ENCODE measurements around the gene LSAMP.
"Not testable (repeated sequence)": the region's sequence is repeated elsewhere in the genome, so short reads cannot be mapped to it uniquely, and the experiment has no call there.

The LSAMP gene

DNA sequence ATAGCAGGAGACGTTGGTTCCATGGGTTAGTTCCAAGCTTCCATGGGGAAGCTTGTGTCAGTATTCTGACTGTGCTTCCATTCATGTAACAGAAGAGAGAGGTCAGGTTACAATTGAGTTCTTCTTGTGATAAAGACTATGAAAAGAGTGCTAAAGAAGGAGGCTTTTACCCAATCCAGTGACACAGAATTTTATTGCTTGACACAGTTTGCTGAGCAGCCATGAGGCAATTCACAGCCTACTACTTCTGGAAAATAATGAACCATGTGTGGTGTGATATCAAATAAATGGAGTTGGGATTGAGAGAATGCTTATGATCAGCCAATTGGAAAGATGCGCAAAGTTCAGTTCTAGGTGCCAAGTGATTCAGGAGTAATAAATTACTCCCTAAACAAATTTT lies 233.4 kb downstream of the LSAMP start:
- Histone ChIP-seq H3K9ac (ENCODE audit: low read length) (no peak overlapping the region), H3K4me1 (ENCODE audit: low read length) (no peaks in the 10 kb centered on the region)

DNA sequence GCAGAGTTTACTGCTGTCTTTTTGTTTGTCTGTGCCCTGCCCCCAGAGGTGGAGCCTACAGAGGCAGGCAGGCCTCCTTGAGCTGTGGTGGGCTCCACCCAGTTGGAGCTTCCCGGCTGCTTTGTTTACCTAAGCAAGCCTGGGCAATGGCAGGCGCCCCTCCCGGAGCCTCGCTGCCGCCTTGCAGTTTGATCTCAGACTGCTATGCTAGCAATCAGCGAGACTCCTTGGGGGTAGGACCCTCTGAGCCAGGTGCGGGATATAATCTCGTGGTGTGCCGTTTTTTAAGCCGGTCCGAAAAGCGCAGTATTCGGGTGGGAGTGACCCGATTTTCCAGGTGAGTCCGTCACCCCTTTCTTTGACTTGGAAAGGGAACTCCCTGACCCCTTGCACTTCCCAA lies 236.5 kb downstream of the LSAMP start:
- not testable (repeated sequence) for H3K27ac ChIP-seq (ENCODE audit: low read length); H2AFZ ChIP-seq (ENCODE audit: low read depth, low read length); H3K9ac ChIP-seq (ENCODE audit: low read length); H3K9me3 ChIP-seq (ENCODE audit: insufficient read depth, low read length); H3K27me3 ChIP-seq (ENCODE audit: low read depth, low read length); H4K20me1 ChIP-seq (ENCODE audit: insufficient read depth, low read length); H3K4me2 ChIP-seq (ENCODE audit: low read length); H3K4me1 ChIP-seq (ENCODE audit: low read length); H3K79me2 ChIP-seq (ENCODE audit: low read length); H3K36me3 ChIP-seq (replicated peaks; ENCODE audit: low read depth, low read length); H3K4me3 ChIP-seq (ENCODE audit: low read length)

More for the DNA sequence above, 233.4 kb downstream of the LSAMP start:
- Histone ChIP-seq H2AFZ (ENCODE audit: low read depth, low read length) (no peak overlapping the region), H3K9me3 (ENCODE audit: insufficient read depth, low read length) (no peaks in the 10 kb centered on the region), H3K36me3 (replicated peaks; ENCODE audit: low read depth, low read length) (no peaks in the 10 kb centered on the region), H3K4me3 (ENCODE audit: low read length) (no peak overlapping the region), H3K27ac (ENCODE audit: low read length) (no peak overlapping the region), H3K27me3 (ENCODE audit: low read depth, low read length) (no peaks in the 10 kb centered on the region), H3K4me2 (ENCODE audit: low read length) (no peak overlapping the region), H3K79me2 (ENCODE audit: low read length) (no peaks in the 10 kb centered on the region), H4K20me1 (ENCODE audit: insufficient read depth, low read length) (no peaks in the 10 kb centered on the region)
- no peak for TF ChIP-seq EZH2phosphoT487 (IDR thresholded peaks at IDR 0.05; ENCODE audit: low read depth)
- TF ChIP-seq, protein P1, sequence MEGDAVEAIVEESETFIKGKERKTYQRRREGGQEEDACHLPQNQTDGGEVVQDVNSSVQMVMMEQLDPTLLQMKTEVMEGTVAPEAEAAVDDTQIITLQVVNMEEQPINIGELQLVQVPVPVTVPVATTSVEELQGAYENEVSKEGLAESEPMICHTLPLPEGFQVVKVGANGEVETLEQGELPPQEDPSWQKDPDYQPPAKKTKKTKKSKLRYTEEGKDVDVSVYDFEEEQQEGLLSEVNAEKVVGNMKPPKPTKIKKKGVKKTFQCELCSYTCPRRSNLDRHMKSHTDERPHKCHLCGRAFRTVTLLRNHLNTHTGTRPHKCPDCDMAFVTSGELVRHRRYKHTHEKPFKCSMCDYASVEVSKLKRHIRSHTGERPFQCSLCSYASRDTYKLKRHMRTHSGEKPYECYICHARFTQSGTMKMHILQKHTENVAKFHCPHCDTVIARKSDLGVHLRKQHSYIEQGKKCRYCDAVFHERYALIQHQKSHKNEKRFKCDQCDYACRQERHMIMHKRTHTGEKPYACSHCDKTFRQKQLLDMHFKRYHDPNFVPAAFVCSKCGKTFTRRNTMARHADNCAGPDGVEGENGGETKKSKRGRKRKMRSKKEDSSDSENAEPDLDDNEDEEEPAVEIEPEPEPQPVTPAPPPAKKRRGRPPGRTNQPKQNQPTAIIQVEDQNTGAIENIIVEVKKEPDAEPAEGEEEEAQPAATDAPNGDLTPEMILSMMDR (IDR thresholded peaks at IDR 0.05; ENCODE audit: low read depth, low read length), result no peak

DNA sequence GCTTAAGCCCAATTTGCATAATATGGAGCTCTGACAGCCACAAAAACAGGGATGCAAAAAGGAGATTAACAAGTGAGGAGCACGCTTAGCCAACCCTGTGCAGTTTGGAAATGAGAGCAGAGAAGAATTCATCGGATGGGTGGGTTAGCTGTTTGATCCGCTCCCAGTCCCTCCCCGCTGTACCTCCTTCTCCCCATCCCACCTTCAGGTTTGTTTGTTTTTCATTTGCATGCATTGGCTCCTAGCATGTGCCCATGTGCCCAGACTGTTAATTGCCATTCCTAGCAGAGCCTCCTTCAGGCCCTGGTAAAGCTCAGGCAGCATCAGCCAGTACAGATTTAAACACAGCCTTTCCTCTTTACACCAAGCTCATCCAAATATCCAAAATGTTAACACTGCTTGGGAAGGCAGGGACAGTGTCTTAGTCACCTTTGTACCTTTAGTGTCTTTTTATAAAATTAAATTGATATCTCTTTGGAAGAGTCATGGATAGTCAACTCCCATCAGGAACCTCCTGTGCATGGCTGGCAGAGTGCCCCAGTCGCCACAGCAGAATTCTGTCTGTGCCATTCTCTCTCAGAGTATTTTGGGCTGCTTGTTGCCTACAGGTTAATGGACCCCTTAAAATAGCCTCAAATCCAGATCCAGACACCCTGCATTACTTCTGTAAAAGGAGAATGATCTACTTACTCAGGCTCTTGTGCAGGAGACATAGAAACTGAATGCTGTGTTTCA lies 244.2 kb downstream of the LSAMP start:
- H3K4me1 ChIP-seq (ENCODE audit: low read length), result no peaks in the 10 kb centered on the region
- no peak overlapping the region for H3K4me3 ChIP-seq (ENCODE audit: low read length)
- no peak for TF ChIP-seq EZH2phosphoT487 (IDR thresholded peaks at IDR 0.05; ENCODE audit: low read depth)
- TF ChIP-seq, protein P1 (IDR thresholded peaks at IDR 0.05; ENCODE audit: low read depth, low read length), result no peak
- no peaks in the 10 kb centered on the region for H3K79me2 ChIP-seq (ENCODE audit: low read length)
- H3K4me2 ChIP-seq (ENCODE audit: low read length), result no peak overlapping the region
- no peaks in the 10 kb centered on the region for H3K36me3 ChIP-seq (replicated peaks; ENCODE audit: low read depth, low read length)
- no peak overlapping the region for H3K27ac ChIP-seq (ENCODE audit: low read length)
- no peaks in the 10 kb centered on the region for H4K20me1 ChIP-seq (ENCODE audit: insufficient read depth, low read length)
- no peaks in the 10 kb centered on the region for H3K9me3 ChIP-seq (ENCODE audit: insufficient read depth, low read length)
- H3K27me3 ChIP-seq (ENCODE audit: low read depth, low read length), result peaks cover 6% of the 10 kb centered on the region; the same call in 1 of the 2 replicates
- no peak overlapping the region for H2AFZ ChIP-seq (ENCODE audit: low read depth, low read length)
- H3K9ac ChIP-seq (ENCODE audit: low read length), result no peak overlapping the region

DNA sequence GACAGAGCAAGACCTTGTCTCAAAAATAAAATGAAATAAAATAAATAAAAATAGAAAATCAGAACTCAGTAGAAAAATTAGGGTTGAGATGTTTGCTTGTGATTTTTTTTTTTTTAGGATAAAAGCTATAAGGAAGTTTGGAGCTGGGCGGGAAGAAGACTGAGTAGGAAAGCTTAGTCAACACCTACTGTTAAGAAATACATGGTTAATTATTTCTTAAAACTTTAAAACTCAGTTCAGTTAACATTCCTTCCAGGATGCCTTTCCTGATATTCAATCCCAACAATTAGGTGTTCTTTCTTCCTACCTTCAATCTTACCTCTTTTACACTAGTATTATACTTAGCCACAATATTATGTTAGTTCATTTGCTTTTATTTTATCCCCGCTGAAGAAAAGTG lies 246.2 kb downstream of the LSAMP start:
- no peak overlapping the region for H3K27ac ChIP-seq (ENCODE audit: low read length)
- H2AFZ ChIP-seq (ENCODE audit: low read depth, low read length), result no peak overlapping the region
- no peak overlapping the region for H3K4me3 ChIP-seq (ENCODE audit: low read length)
- H3K9me3 ChIP-seq (ENCODE audit: insufficient read depth, low read length), result no peaks in the 10 kb centered on the region
- no peaks in the 10 kb centered on the region for H3K79me2 ChIP-seq (ENCODE audit: low read length)
- peaks cover 6% of the 10 kb centered on the region; the same call in 1 of the 2 replicates for H3K27me3 ChIP-seq (ENCODE audit: low read depth, low read length)
- H3K36me3 ChIP-seq (replicated peaks; ENCODE audit: low read depth, low read length), result no peaks in the 10 kb centered on the region
- H3K4me2 ChIP-seq (ENCODE audit: low read length), result no peak overlapping the region
- H4K20me1 ChIP-seq (ENCODE audit: insufficient read depth, low read length), result no peaks in the 10 kb centered on the region
- TF ChIP-seq, protein P1 (IDR thresholded peaks at IDR 0.05; ENCODE audit: low read depth, low read length), result no peak
- TF ChIP-seq EZH2phosphoT487 (IDR thresholded peaks at IDR 0.05; ENCODE audit: low read depth), result no peak
- no peak overlapping the region for H3K9ac ChIP-seq (ENCODE audit: low read length)
- no peaks in the 10 kb centered on the region for H3K4me1 ChIP-seq (ENCODE audit: low read length)
